Tibial artery (tissue), 4 donors: Measurements from ENCODE around the gene DSC3.

ENCODE experiments used
- DNase-seq, 2 donors: peaks; one replicate each; pipeline ENCODE4 v3.0.0-alpha.2; 2019
- H3K27ac ChIP-seq, 2 donors: fragments of 200-600 bp; sonication (generic) in 1 of 2; 1 replicate in 1 of 2; 2 replicates in 1 of 2; pipeline ENCODE4 v1.5.1; 2018 to 2019; ENCODE audit warnings: mild to moderate bottlenecking in 1 of 2
- H3K27me3 ChIP-seq, 2 donors: fragments of 200-600 bp; sonication (generic) in 1 of 2; one replicate each; pipeline versions ENCODE4 v1.5.1 to v1.6.0; 2016 to 2019
- H3K36me3 ChIP-seq, 3 donors: fragments of 200-600 bp; sonication (generic) in 2 of 3; one replicate each; pipeline ENCODE4 v1.5.1; 2016 to 2019; ENCODE audit warnings: mild to moderate bottlenecking in 2 of 3
- H3K4me1 ChIP-seq, 4 donors: fragments of 200-600 bp; sonication (generic) in 2 of 4; 1 replicate in 3 of 4; 2 replicates in 1 of 4; pipeline ENCODE4 v1.5.1; 2016 to 2019
- H3K4me3 ChIP-seq, 2 donors: fragments of 200-600 bp; sonication (generic) in 1 of 2; 1 replicate in 1 of 2; 2 replicates in 1 of 2; pipeline ENCODE4 v1.5.1; 2018 to 2019; ENCODE audit warnings: mild to moderate bottlenecking in 2 of 2
- H3K9me3 ChIP-seq, 3 donors: fragments of 200-600 bp; sonication (generic) in 1 of 3; one replicate each; pipeline ENCODE4 v1.5.1; 2016 to 2019
- intact Hi-C: fragments of 100-400 bp; cut with DNase I; formaldehyde crosslinking; loops from one replicate; pipeline ENCODE4 v1.15.0; 2023; ENCODE audit warnings: low total_unique reads
- TF ChIP-seq, protein P1 (sequence below), 2 experiments: fragments of 200-600 bp in 1 of 2; fragments of 450-650 bp in 1 of 2; IDR thresholded peaks; one replicate each; pipeline ENCODE4 v1.5.1; 2017 to 2019; ENCODE audit warnings: antibody characterized with exemption in 2 of 2, mild to moderate bottlenecking in 1 of 2, moderate library complexity in 1 of 2

The DSC3 gene

DNA sequence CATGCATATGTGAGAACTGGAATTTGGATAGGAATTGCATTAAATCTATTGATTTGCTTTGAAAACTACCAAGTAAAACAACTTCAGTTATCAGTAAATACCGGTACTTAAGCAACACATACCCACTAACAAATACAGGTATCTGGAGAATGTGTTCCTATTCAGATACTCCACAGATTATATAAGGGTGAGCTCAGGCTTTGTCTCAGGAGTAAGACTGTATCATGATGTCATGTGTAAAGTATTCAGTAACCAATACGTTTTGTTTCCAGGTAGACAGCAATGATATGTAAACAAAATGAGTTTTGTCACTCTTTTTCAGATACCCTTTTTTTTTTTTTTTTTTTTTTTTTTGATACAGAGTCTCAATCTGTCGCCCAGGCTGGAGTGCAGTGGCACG, 74.8 kb downstream of the DSC3 start:
- no peaks in the 10 kb centered on the region for H3K9me3 ChIP-seq
- TF ChIP-seq, protein P1, sequence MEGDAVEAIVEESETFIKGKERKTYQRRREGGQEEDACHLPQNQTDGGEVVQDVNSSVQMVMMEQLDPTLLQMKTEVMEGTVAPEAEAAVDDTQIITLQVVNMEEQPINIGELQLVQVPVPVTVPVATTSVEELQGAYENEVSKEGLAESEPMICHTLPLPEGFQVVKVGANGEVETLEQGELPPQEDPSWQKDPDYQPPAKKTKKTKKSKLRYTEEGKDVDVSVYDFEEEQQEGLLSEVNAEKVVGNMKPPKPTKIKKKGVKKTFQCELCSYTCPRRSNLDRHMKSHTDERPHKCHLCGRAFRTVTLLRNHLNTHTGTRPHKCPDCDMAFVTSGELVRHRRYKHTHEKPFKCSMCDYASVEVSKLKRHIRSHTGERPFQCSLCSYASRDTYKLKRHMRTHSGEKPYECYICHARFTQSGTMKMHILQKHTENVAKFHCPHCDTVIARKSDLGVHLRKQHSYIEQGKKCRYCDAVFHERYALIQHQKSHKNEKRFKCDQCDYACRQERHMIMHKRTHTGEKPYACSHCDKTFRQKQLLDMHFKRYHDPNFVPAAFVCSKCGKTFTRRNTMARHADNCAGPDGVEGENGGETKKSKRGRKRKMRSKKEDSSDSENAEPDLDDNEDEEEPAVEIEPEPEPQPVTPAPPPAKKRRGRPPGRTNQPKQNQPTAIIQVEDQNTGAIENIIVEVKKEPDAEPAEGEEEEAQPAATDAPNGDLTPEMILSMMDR (IDR thresholded peaks at IDR 0.05) = no peak
- DNase-seq = no peak
- H3K36me3 ChIP-seq = no peaks in the 10 kb centered on the region
- H3K4me1 ChIP-seq = no peaks in the 10 kb centered on the region
- H3K27ac ChIP-seq = no peak overlapping the region
- no peak overlapping the region for H3K4me3 ChIP-seq
- intact Hi-C loops = no loop called here
- H3K27me3 ChIP-seq = peaks cover 0 to 2% of the 10 kb centered on the region in 2 donors

DNA sequence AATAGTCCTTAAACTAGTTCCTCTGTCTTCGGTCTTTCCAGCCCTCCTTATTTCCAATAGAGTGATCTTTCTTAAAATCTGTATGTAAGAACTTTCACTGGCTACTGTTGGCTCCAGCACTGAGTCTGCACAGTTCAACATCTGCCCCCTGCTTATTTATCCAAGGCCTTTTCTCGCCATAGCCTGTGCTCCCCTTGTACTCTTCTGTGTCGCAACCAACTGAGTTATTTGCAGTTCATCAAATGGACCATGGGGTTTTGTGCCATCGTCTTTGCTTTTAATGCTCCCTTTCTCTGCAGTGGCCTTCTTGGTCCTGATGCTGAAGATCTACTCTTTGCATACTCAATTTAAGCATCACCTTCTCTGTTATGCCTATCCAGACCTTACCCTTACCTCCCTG, 77.3 kb downstream of the DSC3 start:
- no peaks in the 10 kb centered on the region for H3K27me3 ChIP-seq
- H3K36me3 ChIP-seq = no peaks in the 10 kb centered on the region
- TF ChIP-seq, protein P1 (IDR thresholded peaks at IDR 0.05) = no peak
- intact Hi-C loops = no loop called here
- H3K4me1 ChIP-seq = no peaks in the 10 kb centered on the region
- H3K9me3 ChIP-seq = no peaks in the 10 kb centered on the region
- no peak overlapping the region for H3K4me3 ChIP-seq
- H3K27ac ChIP-seq = no peak overlapping the region
- DNase-seq = no peak

DNA sequence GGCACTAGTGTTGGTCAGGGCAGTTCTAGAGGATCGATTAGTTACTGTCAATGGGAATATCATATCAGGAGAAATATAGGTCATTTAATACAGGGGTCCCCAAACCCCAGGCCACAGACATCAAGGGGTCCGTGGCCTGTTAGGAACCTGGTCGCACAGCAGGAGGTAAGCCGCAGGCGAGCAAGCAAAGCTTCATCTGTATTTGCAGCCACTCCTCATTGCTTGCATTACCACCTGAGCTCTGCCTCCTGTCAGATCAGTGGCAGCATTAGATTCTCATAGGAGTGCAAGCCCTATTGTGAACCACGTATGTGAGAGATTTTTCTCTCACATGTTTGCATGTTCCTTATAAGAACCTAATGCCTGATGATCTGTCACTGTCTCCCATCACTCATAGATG, 81.9 kb downstream of the DSC3 start:
- Histone ChIP-seq H3K4me1 (no peaks in the 10 kb centered on the region), H3K27ac (no peak overlapping the region), H3K4me3 (no peak overlapping the region), H3K9me3 (no peaks in the 10 kb centered on the region), H3K36me3 (no peaks in the 10 kb centered on the region), H3K27me3 (peaks cover 0 to 3% of the 10 kb centered on the region in 2 donors)
- intact Hi-C loops = no loop called here
- no peak for DNase-seq
- TF ChIP-seq, protein P1 (IDR thresholded peaks at IDR 0.05) = no peak

DNA sequence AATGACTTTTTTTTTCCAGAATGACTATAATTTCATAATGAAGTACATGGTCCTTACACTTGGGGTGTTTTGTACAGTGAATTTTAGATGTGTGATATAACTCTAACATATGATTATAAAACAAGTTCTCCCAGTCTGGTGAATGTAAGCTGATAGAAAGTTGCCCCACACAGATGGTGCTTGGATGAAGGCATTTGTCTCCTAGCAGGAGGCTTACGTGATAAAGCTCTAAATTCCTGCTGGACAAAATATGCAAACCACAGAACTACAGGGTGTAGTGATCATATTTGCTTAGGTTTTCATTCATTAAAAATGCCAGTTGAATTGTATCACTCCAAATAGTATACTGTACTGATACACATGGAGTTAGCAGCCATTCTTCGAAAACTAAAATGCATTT, 85.5 kb downstream of the DSC3 start:
- H3K36me3 ChIP-seq = no peaks in the 10 kb centered on the region
- TF ChIP-seq, protein P1 (IDR thresholded peaks at IDR 0.05) = no peak
- H3K4me3 ChIP-seq = no peak overlapping the region
- intact Hi-C loops = no loop called here
- DNase-seq = no peak
- no peaks in the 10 kb centered on the region for H3K4me1 ChIP-seq
- H3K9me3 ChIP-seq = no peaks in the 10 kb centered on the region
- H3K27me3 ChIP-seq = peaks cover 0 to 3% of the 10 kb centered on the region in 2 donors
- no peak overlapping the region for H3K27ac ChIP-seq

DNA sequence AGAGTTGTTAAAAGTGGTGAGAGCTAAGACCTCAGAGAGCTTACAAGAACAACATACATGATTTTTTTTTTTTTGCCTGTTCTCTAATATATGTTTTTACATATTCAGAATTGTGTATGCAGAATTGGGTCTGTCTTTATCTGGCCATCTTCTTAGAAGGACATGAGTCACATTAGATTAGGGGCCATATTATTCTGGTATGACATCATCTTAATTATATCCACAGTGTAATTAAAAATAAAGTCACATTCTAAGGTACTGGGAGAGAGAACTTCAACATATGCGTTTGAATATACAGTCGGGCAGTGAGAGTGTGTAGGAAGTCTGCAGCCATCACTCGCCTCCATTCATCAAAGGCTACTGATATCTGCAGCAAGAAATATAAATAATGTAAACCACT, 88.3 kb downstream of the DSC3 start:
- Histone ChIP-seq H3K4me3 (no peak overlapping the region), H3K36me3 (no peaks in the 10 kb centered on the region), H3K27ac (no peak overlapping the region), H3K27me3 (peaks cover 0 to 3% of the 10 kb centered on the region in 2 donors), H3K9me3 (no peaks in the 10 kb centered on the region), H3K4me1 (no peaks in the 10 kb centered on the region)
- DNase-seq = no peak
- TF ChIP-seq, protein P1 (IDR thresholded peaks at IDR 0.05) = no peak
- intact Hi-C loops = no loop called here

DNA sequence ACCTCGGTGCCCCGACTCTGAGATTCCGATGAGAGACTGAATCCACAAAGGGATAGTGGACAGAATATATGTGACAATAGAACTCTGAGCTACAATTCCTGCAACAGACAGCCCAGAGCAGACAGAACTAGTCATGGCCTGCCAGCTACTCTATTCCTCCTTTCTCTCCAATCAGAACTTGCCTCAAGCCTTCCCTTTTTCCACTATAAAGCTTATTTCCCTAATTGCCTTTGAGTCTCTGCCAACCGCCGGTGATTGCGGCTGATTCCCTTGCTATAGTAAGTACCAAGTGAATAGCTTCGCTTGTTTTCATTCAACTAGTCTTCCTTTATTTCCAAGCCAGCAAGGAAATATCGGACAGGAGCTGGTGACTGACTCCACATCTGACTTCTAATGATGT, 96.8 kb downstream of the DSC3 start:
- Histone ChIP-seq H3K4me1 (no peaks in the 10 kb centered on the region), H3K36me3 (no peaks in the 10 kb centered on the region), H3K27me3 (no peaks in the 10 kb centered on the region), H3K27ac (no peak overlapping the region), H3K9me3 (peaks cover 0 to 2% (median 0%) of the 10 kb centered on the region in 3 donors), H3K4me3 (no peak overlapping the region)
- TF ChIP-seq, protein P1 (IDR thresholded peaks at IDR 0.05) = no peak
- intact Hi-C loops = no loop called here
- DNase-seq = no peak
